Mononuclear cell (primary cell): Measurements from ENCODE around the gene PRKACA. TPM values are rescaled to one million over a fixed set of nuclear protein-coding genes. Genes with fewer than 3 reads are reported as not detected.

Experiments used
- H3K27me3 ChIP-seq: 2 replicates; pipeline ENCODE4 v1.6.0; 2011; ENCODE audit warnings: low read length, control low read depth; ENCODE audit not compliant: insufficient read depth
- H3K4me1 ChIP-seq: 2 replicates; pipeline ENCODE4 v1.5.1; 2011; ENCODE audit warnings: mild to moderate bottlenecking, low read length, control low read depth; ENCODE audit not compliant: insufficient read depth
- H3K4me3 ChIP-seq: 2 replicates; pipeline ENCODE4 v1.5.1; 2011; ENCODE audit warnings: mild to moderate bottlenecking, low read length, moderate library complexity
- H3K9me3 ChIP-seq: 2 replicates; pipeline ENCODE4 v1.5.1; 2011; ENCODE audit warnings: low read depth, mild to moderate bottlenecking, control low read depth, low read length
- total RNA-seq: library from RNA; depleted of rRNA; stranded (reverse); fragments of >200 nt; gene quantifications from one replicate; pipeline ENCODE4 v1.2.3, GENCODE V29; 2012

Gene PRKACA
- total RNA-seq, 1 donor, result 62.0 TPM

- H3K9me3 ChIP-seq, result no peaks in the 10 kb centered on the region
- H3K4me1 ChIP-seq, result peaks cover 47% of the 10 kb centered on the region
- H3K27me3 ChIP-seq, result no peaks in the 10 kb centered on the region
- peak overlapping the region; percentile 52 for H3K4me3 ChIP-seq
These were observed 35.5 kb downstream of the PRKACA start for GRCh38 chr19:14081797-14082674.

DNA sequence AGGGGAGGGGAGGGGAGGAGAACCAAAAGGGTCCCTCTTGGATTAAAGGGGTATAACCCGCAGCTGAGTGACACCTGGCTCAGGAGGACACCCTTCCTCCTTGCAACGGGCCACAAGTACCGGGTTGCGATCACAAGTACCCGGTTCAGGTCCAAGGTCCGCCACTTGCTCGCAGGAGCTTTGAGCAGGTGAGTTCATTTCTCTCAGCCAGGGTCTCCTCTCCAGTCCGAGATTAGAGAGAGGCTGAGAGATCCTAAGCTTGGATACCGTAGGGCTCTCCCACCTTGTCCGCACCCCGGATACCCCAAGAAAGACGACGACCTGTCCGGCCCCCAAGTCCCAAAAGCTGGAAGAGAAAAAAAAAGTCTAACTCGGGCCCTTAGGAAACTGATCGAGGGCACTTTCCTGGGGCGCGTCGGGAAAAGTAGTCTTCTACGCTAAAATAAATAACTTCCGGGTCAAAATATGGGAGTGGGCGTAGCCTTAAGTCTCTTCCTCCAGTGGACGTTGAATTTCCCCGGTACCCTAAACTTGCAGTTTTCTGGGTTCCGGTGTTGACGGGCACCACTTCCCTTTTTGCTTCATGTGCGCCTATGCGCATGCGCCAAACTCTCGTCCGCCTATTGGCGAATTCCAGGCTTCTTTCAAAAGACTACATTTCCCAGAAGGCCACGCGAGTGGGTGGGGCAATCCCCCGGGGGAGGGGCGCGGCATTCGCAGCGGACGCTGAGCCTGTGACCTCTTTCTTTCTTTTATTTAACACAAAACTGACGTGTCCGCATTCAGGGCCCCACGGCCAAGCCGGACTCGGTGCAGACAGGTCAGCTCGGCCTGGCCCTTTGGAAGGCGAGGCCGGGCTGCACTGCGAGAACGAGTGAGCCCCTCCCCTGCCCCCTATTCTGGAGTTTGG, 36.4 kb downstream of the PRKACA start:
- Histone ChIP-seq H3K9me3 (no peaks in the 10 kb centered on the region), H3K4me3 (peak overlapping the region; percentile 52), H3K27me3 (no peaks in the 10 kb centered on the region), H3K4me1 (peaks cover 55% of the 10 kb centered on the region)

DNA sequence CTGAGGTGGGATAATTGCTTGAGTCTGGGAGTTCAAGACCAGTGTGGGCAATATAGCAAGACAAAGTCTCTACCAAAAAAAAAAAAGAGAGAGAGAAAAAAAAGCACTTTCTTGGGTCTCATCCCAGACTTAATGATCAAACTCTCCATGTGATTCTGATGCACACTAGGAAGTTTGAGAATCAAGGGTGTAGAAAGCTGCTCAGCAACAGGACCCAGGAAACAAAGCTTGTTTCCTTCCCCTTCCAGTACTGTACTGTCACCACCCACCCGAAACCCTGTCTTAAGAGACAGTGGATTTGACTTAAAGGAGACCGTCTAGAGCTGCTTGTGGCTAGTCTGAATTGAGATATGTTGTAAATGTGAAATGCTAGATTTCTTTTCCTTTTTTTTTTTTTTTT, 39.2 kb downstream of the PRKACA start:
- Histone ChIP-seq H3K4me1 (peaks cover 79% of the 10 kb centered on the region), H3K27me3 (no peaks in the 10 kb centered on the region), H3K9me3 (no peaks in the 10 kb centered on the region), H3K4me3 (no peak overlapping the region)

GRCh38 chr19:14073925-14074838, 43.4 kb downstream of the PRKACA start:
- Histone ChIP-seq H3K4me1 (peaks cover 68% of the 10 kb centered on the region), H3K27me3 (no peaks in the 10 kb centered on the region), H3K4me3 (peak overlapping the region; percentile 55), H3K9me3 (no peaks in the 10 kb centered on the region)

- H3K4me3 ChIP-seq, result peak overlapping the region; percentile 55
- no peaks in the 10 kb centered on the region for H3K27me3 ChIP-seq
- no peaks in the 10 kb centered on the region for H3K9me3 ChIP-seq
- peaks cover 60% of the 10 kb centered on the region for H3K4me1 ChIP-seq
These were observed 44.2 kb downstream of the PRKACA start for GRCh38 chr19:14073261-14073924.

DNA sequence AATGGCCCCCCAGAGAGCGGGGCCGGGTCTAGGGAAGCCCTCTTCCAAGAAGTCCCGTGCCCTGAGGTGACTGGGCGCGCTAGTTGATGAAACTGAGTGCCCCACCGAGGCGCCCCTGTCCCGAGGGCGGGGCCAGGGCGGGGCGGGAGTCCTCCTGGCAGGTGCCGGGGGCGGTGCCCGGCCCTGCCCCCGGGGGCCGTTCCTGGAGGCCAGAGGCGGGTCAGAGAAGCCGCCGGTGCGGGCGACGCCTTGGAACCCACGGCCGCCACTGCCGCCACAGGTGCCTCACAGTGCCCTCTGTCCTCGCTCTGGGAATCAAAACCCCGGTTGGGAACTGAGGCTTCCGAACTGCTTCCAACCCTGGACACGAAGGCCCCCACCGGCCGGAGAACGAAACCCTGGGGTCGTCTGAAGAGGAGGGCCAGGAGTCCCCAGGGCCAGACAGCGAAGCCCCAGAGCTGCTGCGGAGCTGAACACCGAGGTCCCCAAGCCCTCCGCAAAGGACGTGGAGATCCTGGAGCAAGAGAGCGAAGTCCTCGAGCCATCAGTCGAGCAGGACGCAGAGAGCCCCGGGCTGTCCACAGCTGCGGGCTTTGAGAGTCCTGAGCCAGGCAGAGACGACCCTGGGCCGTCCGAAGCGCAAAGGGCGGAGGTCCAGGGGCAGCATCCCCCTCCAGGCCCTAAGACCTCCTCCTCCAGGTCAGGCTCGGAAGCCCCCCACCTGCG, 44.9 kb downstream of the PRKACA start, which contains the start of gene MISP3:
TSS of gene MISP3 (plus strand) at position 252 of the 726 bp plus-strand sequence. CDS start 524 bp downstream, outside the sequence.
- Histone ChIP-seq H3K27me3 (no peaks in the 10 kb centered on the region), H3K4me3 (peak within 1 kb of the TSS; percentile 55), H3K4me1 (peaks cover 53% of the 10 kb centered on the region), H3K9me3 (no peaks in the 10 kb centered on the region)

DNA sequence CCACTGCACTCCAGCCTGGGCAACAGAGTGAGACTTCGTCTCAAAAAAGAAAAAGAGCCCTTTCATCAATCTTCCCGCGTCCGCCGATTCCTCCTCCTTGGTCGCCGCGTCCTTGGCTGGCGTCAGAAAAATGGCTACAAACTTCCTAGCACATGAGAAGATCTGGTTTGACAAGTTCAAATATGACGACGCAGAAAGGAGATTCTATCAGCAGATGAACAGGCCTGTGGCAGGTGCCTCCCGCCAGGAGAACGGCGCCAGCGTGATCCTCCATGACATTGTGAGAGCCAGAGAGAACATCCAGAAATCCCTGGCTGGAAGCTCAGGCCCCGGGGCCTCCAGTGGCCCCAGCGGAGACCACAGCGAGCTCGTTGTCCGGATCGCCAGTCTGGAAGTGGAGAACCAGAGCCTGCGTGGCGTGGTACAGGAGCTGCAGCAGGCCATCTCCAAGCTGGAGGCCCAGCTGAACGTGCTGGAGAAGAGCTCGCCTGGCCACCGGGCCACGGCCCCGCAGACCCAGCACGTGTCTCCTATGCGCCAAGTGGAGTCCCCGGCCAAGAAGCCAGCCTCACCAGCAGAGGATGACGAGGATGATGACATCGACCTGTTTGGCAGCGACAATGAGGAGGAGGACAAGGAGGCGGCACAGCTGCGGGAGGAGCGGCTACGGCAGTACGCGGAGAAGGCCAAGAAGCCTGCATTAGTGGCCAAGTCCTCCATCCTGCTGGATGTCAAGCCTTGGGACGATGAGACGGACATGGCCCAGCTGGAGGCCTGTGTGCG, 47.1 kb downstream of the PRKACA start:
- Histone ChIP-seq H3K27me3 (no peaks in the 10 kb centered on the region), H3K4me1 (peaks cover 34% of the 10 kb centered on the region), H3K4me3 (no peak overlapping the region), H3K9me3 (no peaks in the 10 kb centered on the region)

DNA sequence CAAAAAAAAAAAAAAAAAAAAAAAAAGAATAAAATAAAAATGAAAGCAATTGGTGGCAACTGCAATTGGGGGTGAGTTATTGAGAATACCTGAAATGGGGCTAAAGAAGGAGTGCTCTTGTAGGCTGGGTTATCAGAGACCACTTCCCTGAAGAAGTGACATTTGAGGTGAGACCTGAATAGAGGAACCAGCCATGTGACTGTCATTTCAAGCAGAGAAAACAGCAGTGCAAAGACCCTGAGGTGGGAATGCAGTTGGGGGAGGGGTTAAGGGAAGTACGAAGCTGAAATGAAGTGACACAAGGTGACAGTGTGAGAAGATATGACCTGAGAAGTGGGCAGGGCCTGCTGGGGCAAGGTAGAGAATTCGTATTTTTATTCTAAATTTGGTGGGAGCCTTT, 51.4 kb downstream of the PRKACA start:
- no peaks in the 10 kb centered on the region for H3K4me1 ChIP-seq
- H3K9me3 ChIP-seq, result no peaks in the 10 kb centered on the region
- H3K4me3 ChIP-seq, result no peak overlapping the region
- no peaks in the 10 kb centered on the region for H3K27me3 ChIP-seq

GRCh38 chr19:14063105-14063504, 54.5 kb downstream of the PRKACA start:
- peaks cover 23% of the 10 kb centered on the region for H3K27me3 ChIP-seq
- no peaks in the 10 kb centered on the region for H3K9me3 ChIP-seq
- peaks cover 10% of the 10 kb centered on the region for H3K4me1 ChIP-seq
- H3K4me3 ChIP-seq, result no peak overlapping the region

GRCh38 chr19:14062558-14062855, 55.1 kb downstream of the PRKACA start:
- Histone ChIP-seq H3K4me3 (no peak overlapping the region), H3K27me3 (peaks cover 25% of the 10 kb centered on the region), H3K9me3 (no peaks in the 10 kb centered on the region), H3K4me1 (peaks cover 16% of the 10 kb centered on the region)

GRCh38 chr19:14061751-14062557, 55.6 kb downstream of the PRKACA start, which contains the start of gene PALM3:
Gene PALM3, minus strand, starts transcription at chr19:14062076. Its CDS starts 96 bp downstream, at chr19:14061980.
- no peak within 1 kb of the TSS for H3K4me3 ChIP-seq
- peaks cover 25% of the 10 kb centered on the region for H3K27me3 ChIP-seq

DNA sequence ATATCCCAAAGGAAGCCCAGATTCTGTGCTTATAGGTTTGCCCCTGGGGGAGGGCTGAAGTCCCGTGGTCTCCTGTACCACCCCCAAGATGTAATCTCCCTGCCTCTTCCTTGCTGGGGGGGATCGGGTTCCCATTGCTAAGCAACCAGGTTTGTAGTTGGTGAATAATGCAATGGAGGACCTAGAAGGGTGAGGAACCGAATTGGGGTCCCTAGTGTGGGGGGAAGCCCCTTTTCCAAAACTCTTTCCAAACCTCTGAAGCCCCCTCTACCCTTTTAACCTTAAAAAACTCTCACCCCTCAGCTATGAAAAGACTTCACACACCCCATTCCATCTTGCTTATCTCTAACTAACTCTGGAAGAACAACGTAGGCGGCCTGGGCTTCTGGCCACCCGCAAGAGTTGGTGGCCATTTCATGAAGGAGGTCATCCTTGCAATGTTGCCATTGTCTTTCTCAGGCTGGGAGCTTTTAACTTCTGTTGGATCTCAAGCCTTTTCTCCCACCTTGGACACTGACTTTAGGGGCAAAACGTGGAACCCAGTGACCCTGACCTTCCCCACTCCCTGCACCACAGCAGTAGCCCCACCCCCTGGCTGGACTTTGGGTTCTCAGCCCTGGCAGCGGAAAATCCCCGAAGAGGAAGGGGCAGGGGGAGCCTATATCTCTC, 56.3 kb downstream of the PRKACA start:
- H3K4me1 ChIP-seq, result peaks cover 16% of the 10 kb centered on the region
- no peak overlapping the region for H3K4me3 ChIP-seq
- no peaks in the 10 kb centered on the region for H3K9me3 ChIP-seq
- peaks cover 25% of the 10 kb centered on the region for H3K27me3 ChIP-seq

More at GRCh38 chr19:14061751-14062557, 55.6 kb downstream of the PRKACA start, which contains the start of gene PALM3:
- Histone ChIP-seq H3K9me3 (no peaks in the 10 kb centered on the region), H3K4me1 (peaks cover 16% of the 10 kb centered on the region)
